Progenitor cell of endocrine pancreas (in vitro differentiated cells): ENCODE measurements around the gene VWA8. TPM values are rescaled to one million over a fixed set of nuclear protein-coding genes. Genes with fewer than 3 reads are reported as not detected.
"Not testable (repeated sequence)": the region's sequence is repeated elsewhere in the genome, so short reads cannot be mapped to it uniquely, and the experiment has no call there.

Source experiments
- DNase-seq: peaks from one replicate; pipeline ENCODE4 v3.0.0; 2021; ENCODE audit warnings: low spot score; ENCODE audit not compliant: unreplicated experiment
- H3K27ac Mint-ChIP-seq: 2 replicates; pipeline ENCODE4 v1.8.0; 2021; ENCODE audit warnings: mild to moderate bottlenecking, moderate library complexity, mixed read lengths
- H3K27me3 Mint-ChIP-seq: 2 replicates; pipeline ENCODE4 v1.8.0; 2021; ENCODE audit warnings: mixed read lengths
- H3K36me3 Mint-ChIP-seq: 2 replicates; pipeline ENCODE4 v1.8.0; 2022; ENCODE audit warnings: mixed read lengths; ENCODE audit not compliant: insufficient read depth
- H3K4me1 Mint-ChIP-seq: 2 replicates; pipeline ENCODE4 v1.8.0; 2021; ENCODE audit warnings: low read depth, mixed read lengths
- H3K4me3 Mint-ChIP-seq: 2 replicates; pipeline ENCODE4 v1.8.0; 2021; ENCODE audit warnings: low read depth, mild to moderate bottlenecking, moderate library complexity, mixed read lengths
- H3K9me3 Mint-ChIP-seq: 2 replicates; pipeline ENCODE4 v1.8.0; 2021; ENCODE audit warnings: low read depth, mixed read lengths
- CTCF ChIP-seq: fragments of 200-600 bp; sonication (generic); IDR thresholded peaks from one replicate; pipeline ENCODE4 v1.5.0; 2021; ENCODE audit warnings: antibody characterized with exemption, mild to moderate bottlenecking; ENCODE audit not compliant: unreplicated experiment
- total RNA-seq: library from RNA; stranded (reverse); gene quantifications from 2 replicates; pipeline ENCODE4 v1.2.1, GENCODE V29; 2021

The VWA8 gene
- total RNA-seq, 1 donor from 2014 or later = 24.1 TPM

GRCh38 chr13:41641429-41641828 lies 319.5 kb downstream of the VWA8 start:
- peaks cover 3% of the 10 kb centered on the region for H3K36me3 Mint-ChIP-seq
- DNase-seq = no peak
- no peaks in the 10 kb centered on the region for H3K9me3 Mint-ChIP-seq
- H3K27me3 Mint-ChIP-seq = no peaks in the 10 kb centered on the region
- no peak for TF ChIP-seq CTCF
- no peak overlapping the region for H3K27ac Mint-ChIP-seq
- H3K4me1 Mint-ChIP-seq = peaks cover 17% of the 10 kb centered on the region
- no peak overlapping the region for H3K4me3 Mint-ChIP-seq

GRCh38 chr13:41639955-41640780 lies 320.7 kb downstream of the VWA8 start:
- no peak for TF ChIP-seq CTCF
- peaks cover 3% of the 10 kb centered on the region for H3K36me3 Mint-ChIP-seq
- peaks cover 13% of the 10 kb centered on the region for H3K4me1 Mint-ChIP-seq
- no peak for DNase-seq
- no peak overlapping the region for H3K4me3 Mint-ChIP-seq
- H3K27me3 Mint-ChIP-seq = no peaks in the 10 kb centered on the region
- H3K9me3 Mint-ChIP-seq = no peaks in the 10 kb centered on the region
- H3K27ac Mint-ChIP-seq = no peak overlapping the region

- Mint-ChIP-seq H3K4me3 (no peak overlapping the region), H3K27me3 (no peaks in the 10 kb centered on the region), H3K36me3 (peaks cover 3% of the 10 kb centered on the region), H3K27ac (no peak overlapping the region), H3K4me1 (peaks cover 9% of the 10 kb centered on the region), H3K9me3 (no peaks in the 10 kb centered on the region)
- DNase-seq = no peak
- TF ChIP-seq CTCF = no peak
Observed at GRCh38 chr13:41639237-41639904, 321.5 kb downstream of the VWA8 start.

- H3K4me3 Mint-ChIP-seq = no peak overlapping the region
- no peak overlapping the region for H3K27ac Mint-ChIP-seq
- peaks cover 3% of the 10 kb centered on the region for H3K36me3 Mint-ChIP-seq
- no peaks in the 10 kb centered on the region for H3K27me3 Mint-ChIP-seq
- DNase-seq = no peak
- TF ChIP-seq CTCF = no peak
- no peaks in the 10 kb centered on the region for H3K9me3 Mint-ChIP-seq
- H3K4me1 Mint-ChIP-seq = peaks cover 11% of the 10 kb centered on the region
Observed at GRCh38 chr13:41637586-41637985, 323.3 kb downstream of the VWA8 start.

- H3K9me3 Mint-ChIP-seq = not testable (repeated sequence)
- H3K4me1 Mint-ChIP-seq = peaks cover 11% of the 10 kb centered on the region
Observed at GRCh38 chr13:41637032-41637431, 323.9 kb downstream of the VWA8 start.

GRCh38 chr13:41636590-41636989 lies 324.3 kb downstream of the VWA8 start:
- DNase-seq, H3K27me3 Mint-ChIP-seq, H3K4me3 Mint-ChIP-seq, H3K36me3 Mint-ChIP-seq, H3K9me3 Mint-ChIP-seq, H3K27ac Mint-ChIP-seq: not testable (repeated sequence)
- peaks cover 11% of the 10 kb centered on the region for H3K4me1 Mint-ChIP-seq

More at GRCh38 chr13:41637032-41637431, 323.9 kb downstream of the VWA8 start:
- not testable (repeated sequence) for DNase-seq, H3K36me3 Mint-ChIP-seq, H3K27me3 Mint-ChIP-seq, H3K27ac Mint-ChIP-seq, H3K4me3 Mint-ChIP-seq
